HepG2 (cell line): Measurements from ENCODE around the gene FTCD. TPM values are rescaled to one million over a fixed set of nuclear protein-coding genes. Genes with fewer than 3 reads are reported as not detected.
A peak's percentile ranks its signal among the peaks of the same experiment; 100 is the strongest.

Experiments
- ATAC-seq: fragments of 200-7000 bp; cut with Tn5 transposase; 3 replicates; pipeline ENCODE4 v1.9.1; 2020; ENCODE audit warnings: mild to moderate bottlenecking, moderate library complexity
- BruUV-seq: library from RNA; stranded (reverse); fragments of 400-500 nt; replicated peaks from 2 replicates; lab custom pipeline; 2021; lab: Mats Ljungman, UMichigan
- CTCF ChIA-PET: fragments of 300-600 bp; formaldehyde crosslinking; extraction: SDS; loops from one replicate; lab custom pipeline; 2021; ENCODE audit warnings: low total read pairs, inconsistent platforms, low intra/inter-chr PET ratio; lab: Yijun Ruan, JAX
- POLR2A ChIA-PET: fragments of 350-600 bp; sonication (Branson Sonifier 250); formaldehyde crosslinking; loops from one replicate; lab custom pipeline; 2020; ENCODE audit warnings: antibody characterized with exemption, inconsistent platforms; lab: Yijun Ruan, JAX
- DNase-seq: peaks from one replicate; pipeline ENCODE4 v3.0.0-alpha.2; 2015; ENCODE audit warnings: low spot score
- FAIRE-seq: peaks from 3 replicates; lab custom pipeline; 2011; peaks lifted over from hg19 to GRCh38; lab: Jason Lieb, UNC
- H2AFZ ChIP-seq: one replicate; pipeline ENCODE4 v1.6.1; 2011; ENCODE audit warnings: low read length, inconsistent platforms
- H3K27ac ChIP-seq: fragments of 300-600 bp; 3 replicates; pipeline ENCODE4 v1.8.0; 2011; ENCODE audit warnings: mixed run types, mild to moderate bottlenecking, mixed read lengths, low read length, inconsistent platforms; ENCODE audit not compliant: insufficient read depth; ENCODE audit errors: extremely low read length
- H3K27me3 ChIP-seq, 2 experiments: fragments of 200-600 bp in 1 of 2; 2 replicates in 1 of 2; 3 replicates in 1 of 2; pipeline versions ENCODE4 v1.6.0 to v1.8.0; 2011; ENCODE audit warnings: low read length in 2 of 2, mild to moderate bottlenecking in 2 of 2, moderate library complexity in 2 of 2, inconsistent platforms in 1 of 2; ENCODE audit not compliant: insufficient read depth in 2 of 2, control insufficient read depth in 1 of 2
- H3K36me3 ChIP-seq, 2 experiments: fragments of 200-600 bp in 1 of 2; replicated peaks in 1 of 2; 2 replicates in 1 of 2; 3 replicates in 1 of 2; pipeline versions ENCODE4 v1.5.1 to v1.8.0; 2011; ENCODE audit warnings: low read length in 2 of 2, inconsistent platforms in 1 of 2; ENCODE audit not compliant: insufficient read depth in 2 of 2, control insufficient read depth in 1 of 2
- H3K4me1 ChIP-seq: 2 replicates; pipeline ENCODE4 v1.5.1; 2012; ENCODE audit warnings: low read length, inconsistent platforms; ENCODE audit not compliant: insufficient read depth
- H3K4me2 ChIP-seq: 2 replicates; pipeline ENCODE4 v1.6.0; 2011; ENCODE audit warnings: low read depth, low read length, inconsistent platforms
- H3K4me3 ChIP-seq, 3 experiments: fragments of 200-600 bp in 1 of 3; sonication (generic), shearing (Covaris generic) in 1 of 3; replicated peaks in 1 of 3; 2 replicates each; pipeline ENCODE4 v1.5.1; 2011 to 2016; ENCODE audit warnings: low read length in 3 of 3, inconsistent platforms in 2 of 3, low read depth in 2 of 3, mild to moderate bottlenecking in 2 of 3, control low read depth in 1 of 3, mixed read lengths in 1 of 3; ENCODE audit not compliant: insufficient read depth in 1 of 3
- H3K79me2 ChIP-seq: one replicate; pipeline ENCODE4 v1.6.1; 2011; ENCODE audit warnings: low read length, inconsistent platforms; ENCODE audit not compliant: insufficient read depth
- H3K9ac ChIP-seq: 2 replicates; pipeline ENCODE4 v1.6.0; 2011; ENCODE audit warnings: mild to moderate bottlenecking, low read depth, low read length, inconsistent platforms; ENCODE audit not compliant: insufficient read depth
- H3K9me3 ChIP-seq: 2 replicates; pipeline ENCODE4 v1.5.1; 2012; ENCODE audit warnings: mild to moderate bottlenecking, low read length
- H4K20me1 ChIP-seq: 2 replicates; pipeline ENCODE4 v1.6.0; 2011; ENCODE audit warnings: inconsistent platforms, mild to moderate bottlenecking, low read length, moderate library complexity; ENCODE audit not compliant: insufficient read depth
- CTCF ChIP-seq: sonication (generic); formaldehyde crosslinking; IDR thresholded peaks from 2 replicates; pipeline ENCODE4 v1.5.0; 2020; ENCODE audit warnings: mild to moderate bottlenecking, missing genetic modification reagents, moderate library complexity
- PRDM15 ChIP-seq: sonication (generic); formaldehyde crosslinking; IDR thresholded peaks from 2 replicates; pipeline ENCODE4 v1.4.0; 2020; ENCODE audit warnings: missing genetic modification reagents
- STAG1 ChIP-seq: sonication (generic); formaldehyde crosslinking; IDR thresholded peaks from 2 replicates; pipeline ENCODE4 v1.4.0; 2020; ENCODE audit warnings: missing genetic modification reagents
- WGBS: methylation state at CpG from one replicate; pipeline ENCODE4 v1.1.6; 2017; ENCODE audit warnings: low lambda C conversion rate; 5-methylcytosine and 5-hydroxymethylcytosine counted together
- in situ Hi-C: cut with HindIII; loops from 2 replicates; pipeline ENCODE4 v1.10.0; 2017; ENCODE audit warnings: low pct_unique_long_range_greater_than_20kb; ENCODE audit not compliant: extremely low pct_ligation_motif_present
- intact Hi-C: fragments of 100-400 bp; cut with micrococcal nuclease; formaldehyde crosslinking; loops from one replicate; pipeline ENCODE4 v1.10.0; 2022; ENCODE audit not compliant: unreplicated experiment
- polyA plus RNA-seq, 8 experiments: library from polyadenylated mRNA; depleted of rRNA in 3 of 8; stranded (reverse) in 7 of 8; unstranded in 1 of 8; fragments of >200 nt; fragmentation: Illumina TruSeq in 4 of 8; extraction: Trizol in 4 of 8; gene quantifications; 2 replicates each; pipeline versions ENCODE4 v1.2.1 to v1.2.3, GENCODE V29; 2011 to 2016; ENCODE audit warnings: low read depth in 4 of 8, missing spikeins in 1 of 8, mixed read lengths in 1 of 8; ENCODE audit not compliant: insufficient read depth in 1 of 8
- total RNA-seq, 5 experiments: library from RNA; depleted of rRNA; stranded (reverse); fragments of >200 nt; fragmentation: Illumina TruSeq; extraction: Trizol; gene quantifications; 2 replicates each; pipeline ENCODE4 v1.2.3, GENCODE V29; 2016; ENCODE audit warnings: low read depth in 1 of 5

Gene FTCD
- total and polyA plus RNA-seq, 2 of the 13 experiments (the other 11 are each of a cell fraction or from before 2014, with no cell fraction given) = 75.7 to 105 TPM

GRCh38 chr21:46110499-46111192 lies 44.7 kb downstream of the FTCD start:
- H3K9me3 ChIP-seq = peaks cover 11% of the 10 kb centered on the region
- peak; percentile 32 for TF ChIP-seq STAG1 (CRISPR knock-in tag)
- TF ChIP-seq PRDM15 = no peak
- TF ChIP-seq CTCF (CRISPR knock-in tag) = peak; percentile 34; the same call in 1 of the 2 replicates
- ChIA-PET POLR2A (no interaction called here), CTCF (no interaction called here)
- no peaks in the 10 kb centered on the region for H3K4me1 ChIP-seq
- no peak overlapping the region for H3K27ac ChIP-seq
- no peak overlapping the region for H2AFZ ChIP-seq
- WGBS = 45% methylated on average over 8 of the region's 20 CpGs
- peaks cover 0 to 18% of the 10 kb centered on the region in 2 experiments; a peak in 2 of 5 replicates for H3K27me3 ChIP-seq
- peak; percentile 51 for ATAC-seq
- no peaks in the 10 kb centered on the region for H4K20me1 ChIP-seq
- DNase-seq = no peak
- H3K79me2 ChIP-seq = no peaks in the 10 kb centered on the region
- H3K4me2 ChIP-seq = no peak overlapping the region
- H3K36me3 ChIP-seq = no peaks in the 10 kb centered on the region
- intact Hi-C loops (no loop called here), in situ Hi-C loops (no loop called here)
- no peak overlapping the region for H3K9ac ChIP-seq
- no peak overlapping the region for H3K4me3 ChIP-seq
- no peak for FAIRE-seq
- BruUV-seq = no TSS peak
